Activated CD4-positive, alpha-beta T cell treated with anti-CD3 and anti-CD28 coated beads, Interleukin-2, amount 10 ng/mL, durations not matched to agents 24 days and 14 days (primary cell): ENCODE measurements around the gene ARL4C. TPM values are rescaled to one million over a fixed set of nuclear protein-coding genes. Genes with fewer than 3 reads are reported as not detected.
A peak's percentile ranks its signal among the peaks of the same experiment; 100 is the strongest.

ENCODE experiments used
- DNase-seq: peaks from one replicate; pipeline ENCODE4 v3.0.0; 2022
- H3K27ac Mint-ChIP-seq: one replicate; pipeline ENCODE4 v1.8.0; 2022; ENCODE audit warnings: mild to moderate bottlenecking, mixed read lengths
- H3K27me3 Mint-ChIP-seq: one replicate; pipeline ENCODE4 v1.8.0; 2022; ENCODE audit warnings: mixed read lengths
- H3K36me3 Mint-ChIP-seq: one replicate; pipeline ENCODE4 v1.8.0; 2022; ENCODE audit warnings: low read depth, mild to moderate bottlenecking, mixed read lengths
- H3K4me1 Mint-ChIP-seq: one replicate; pipeline ENCODE4 v1.8.0; 2021; ENCODE audit warnings: mixed read lengths
- H3K4me3 Mint-ChIP-seq: one replicate; pipeline ENCODE4 v1.8.0; 2022; ENCODE audit warnings: mild to moderate bottlenecking, moderate library complexity, mixed read lengths
- H3K9me3 Mint-ChIP-seq: one replicate; pipeline ENCODE4 v1.8.0; 2021; ENCODE audit warnings: mixed read lengths
- intact Hi-C: fragments of 100-400 bp; cut with micrococcal nuclease; formaldehyde crosslinking; loops from one replicate; pipeline ENCODE4 v1.15.1; 2023
- total RNA-seq: library from RNA; stranded (reverse); gene quantifications from 2 replicates; pipeline ENCODE4 v1.2.3, GENCODE V29; 2022

The ARL4C gene
- total RNA-seq, 1 donor from 2014 or later, result 43.2 TPM

DNA sequence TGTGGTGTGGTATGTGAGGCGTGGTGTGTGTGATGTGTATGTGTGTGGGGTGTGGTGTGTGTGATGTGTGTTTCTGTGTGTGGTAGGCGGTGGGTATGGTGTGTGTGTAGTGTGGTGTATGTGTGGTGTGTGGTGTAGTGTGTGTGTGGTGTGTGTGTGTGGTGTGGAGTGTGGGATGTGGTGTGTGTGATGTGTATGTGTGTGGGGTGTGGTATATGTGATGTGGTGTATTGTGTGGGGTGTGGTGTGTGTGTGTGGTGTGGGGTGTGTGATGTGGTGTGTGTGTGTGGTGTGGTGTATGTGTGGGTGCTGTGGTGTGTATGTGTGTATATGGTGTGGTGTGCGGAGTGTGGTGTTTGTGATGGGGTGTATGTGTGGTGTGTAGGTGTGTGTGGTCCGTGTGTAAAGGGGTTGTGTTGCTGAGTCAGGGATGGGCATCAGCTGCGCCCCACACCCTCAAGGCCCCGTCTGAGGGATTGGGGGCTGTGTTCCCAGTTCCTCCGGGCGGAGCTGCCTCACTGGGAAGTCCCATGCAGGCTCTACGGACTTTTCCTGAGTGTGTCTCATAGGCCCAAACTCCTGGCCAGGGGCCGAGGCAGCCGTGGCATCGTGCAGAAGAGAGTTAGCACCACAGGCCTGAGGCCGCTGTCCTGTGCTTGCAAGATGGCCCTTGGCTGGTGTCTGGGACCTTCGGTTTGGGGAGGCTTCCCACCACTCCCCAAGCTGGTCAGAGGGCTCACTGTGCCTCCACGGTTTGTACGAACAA lies 18.2 kb upstream of the ARL4C start:
- H3K9me3 Mint-ChIP-seq, result no peaks in the 10 kb centered on the region
- H3K36me3 Mint-ChIP-seq, result no peaks in the 10 kb centered on the region
- H3K4me3 Mint-ChIP-seq, result no peak overlapping the region
- H3K4me1 Mint-ChIP-seq, result no peaks in the 10 kb centered on the region
- DNase-seq, result no peak
- H3K27me3 Mint-ChIP-seq, result peaks cover 8% of the 10 kb centered on the region
- intact Hi-C loops, result no loop called here
- H3K27ac Mint-ChIP-seq, result no peak overlapping the region

DNA sequence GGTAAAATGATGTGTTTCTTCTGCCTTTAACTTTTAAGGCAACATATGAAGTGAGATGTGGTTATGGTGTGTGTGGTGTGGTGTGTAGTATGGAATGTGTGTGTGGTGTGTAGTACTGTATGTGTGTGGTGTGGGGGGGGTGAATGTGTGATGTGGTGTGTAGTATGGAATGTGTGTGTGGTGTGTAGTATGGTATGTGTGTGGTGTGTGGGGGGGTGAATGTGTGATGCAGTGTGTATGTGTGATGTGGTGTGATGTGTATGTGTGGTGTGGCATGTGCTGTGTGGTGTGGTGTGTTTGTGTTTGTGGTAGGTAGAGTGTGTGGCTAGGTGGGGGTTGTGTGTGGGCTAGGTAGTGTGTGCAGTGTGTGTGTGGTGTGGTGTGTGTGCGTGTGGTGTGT lies 17.2 kb upstream of the ARL4C start:
- Mint-ChIP-seq H3K4me1 (no peaks in the 10 kb centered on the region), H3K36me3 (no peaks in the 10 kb centered on the region)
- intact Hi-C loops, result no loop called here

DNA sequence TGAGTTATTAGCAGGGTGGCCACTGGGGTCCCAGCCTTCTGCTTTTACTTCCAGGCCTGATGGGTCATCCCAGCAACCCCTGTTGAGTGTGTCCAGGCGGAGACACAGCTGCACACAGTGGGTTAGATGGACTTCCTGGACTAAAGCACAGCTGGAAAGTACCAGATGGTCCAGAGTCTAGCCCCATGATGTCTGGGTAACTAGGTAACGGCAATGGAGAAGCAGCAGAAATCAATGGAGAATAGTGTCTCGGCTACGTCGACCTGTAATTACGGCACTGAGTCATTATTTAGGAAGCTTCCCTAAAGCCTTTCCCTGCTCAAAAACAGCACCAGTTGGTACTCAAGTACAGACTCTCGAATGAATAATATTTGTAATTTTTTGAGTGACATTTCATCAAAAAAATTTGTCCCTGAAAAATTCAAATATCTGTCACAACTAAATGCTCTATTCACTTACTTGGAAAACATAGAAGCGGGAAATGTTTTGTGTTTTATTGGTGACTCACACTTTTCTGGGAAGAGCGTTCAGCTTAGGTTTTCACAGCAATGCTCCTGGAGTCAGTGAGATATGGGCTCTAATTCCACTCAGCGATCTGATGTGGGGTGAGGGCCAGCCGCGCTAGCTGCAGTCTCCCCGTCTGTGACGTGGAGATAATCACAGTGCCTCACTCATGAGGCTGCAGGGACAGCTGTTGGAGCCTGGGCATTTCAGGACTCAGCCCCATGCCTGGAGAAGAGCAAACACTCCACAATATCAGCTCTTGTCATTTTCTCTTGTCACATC lies 16.2 kb upstream of the ARL4C start:
- no peak overlapping the region for H3K4me3 Mint-ChIP-seq
- H3K27me3 Mint-ChIP-seq, result peaks cover 23% of the 10 kb centered on the region
- no peaks in the 10 kb centered on the region for H3K9me3 Mint-ChIP-seq
- no peaks in the 10 kb centered on the region for H3K36me3 Mint-ChIP-seq
- no peaks in the 10 kb centered on the region for H3K4me1 Mint-ChIP-seq
- DNase-seq, result no peak
- no peak overlapping the region for H3K27ac Mint-ChIP-seq
- intact Hi-C loops, result no loop called here

More for the DNA sequence above, 17.2 kb upstream of the ARL4C start:
- Mint-ChIP-seq H3K4me3 (no peak overlapping the region), H3K9me3 (no peaks in the 10 kb centered on the region), H3K27me3 (peaks cover 15% of the 10 kb centered on the region), H3K27ac (no peak overlapping the region)
- no peak for DNase-seq

DNA sequence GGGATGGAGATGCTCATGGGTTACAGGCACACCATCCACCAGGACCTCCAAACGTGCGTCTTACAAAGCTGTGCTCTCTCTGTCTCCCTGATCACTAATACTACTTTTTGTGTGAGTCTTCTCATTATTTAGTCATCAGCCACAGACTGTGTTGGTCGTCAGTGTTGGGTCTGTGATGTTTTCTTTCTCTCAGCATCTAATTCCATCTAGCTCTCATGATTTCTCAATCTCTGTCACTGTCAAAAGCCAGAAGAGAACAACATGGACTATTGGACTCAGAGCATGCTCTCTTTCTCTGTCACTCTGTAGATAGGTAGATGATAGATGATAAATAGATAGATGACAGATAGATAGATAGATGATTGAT lies 6.0 kb upstream of the ARL4C start:
- intact Hi-C loops, result no loop called here
- peaks cover 32% of the 10 kb centered on the region for H3K27me3 Mint-ChIP-seq

DNA sequence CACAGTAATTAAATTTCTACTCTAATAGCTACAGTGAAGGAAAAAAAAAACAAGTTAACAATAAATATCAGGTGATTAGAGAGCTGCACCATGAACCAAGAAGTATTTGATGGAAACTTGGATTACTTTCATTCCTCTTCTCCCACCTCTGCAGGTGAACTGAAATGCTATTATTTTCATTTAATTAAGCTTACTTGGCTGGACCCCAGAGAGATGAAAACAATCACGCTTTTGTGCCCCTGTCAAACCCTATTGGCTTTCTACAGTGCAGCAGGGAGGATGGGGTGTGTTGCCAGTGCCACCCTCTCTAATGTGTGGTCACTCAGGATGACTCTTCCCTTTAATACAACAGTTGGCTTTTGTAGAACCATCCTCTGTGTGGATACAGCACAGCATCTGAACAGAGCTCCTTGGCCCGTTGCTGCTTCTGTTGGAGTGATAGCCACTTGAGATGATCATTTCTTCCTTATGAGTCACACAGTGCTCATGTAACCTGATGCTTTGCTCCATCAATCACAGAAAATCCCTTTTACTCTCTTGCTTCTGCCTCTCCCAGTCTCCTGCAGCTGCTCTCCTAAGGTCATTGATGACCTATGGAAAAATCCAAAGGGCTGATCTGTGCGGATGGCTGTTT lies 5.5 kb upstream of the ARL4C start:
- no peaks in the 10 kb centered on the region for H3K36me3 Mint-ChIP-seq
- no peak overlapping the region for H3K27ac Mint-ChIP-seq
- no peak for DNase-seq
- intact Hi-C loops, result no loop called here
- H3K27me3 Mint-ChIP-seq, result peaks cover 30% of the 10 kb centered on the region
- no peak overlapping the region for H3K4me3 Mint-ChIP-seq
- peaks cover 29% of the 10 kb centered on the region for H3K4me1 Mint-ChIP-seq
- no peaks in the 10 kb centered on the region for H3K9me3 Mint-ChIP-seq

More for the DNA sequence above, 6.0 kb upstream of the ARL4C start:
- no peak for DNase-seq
- H3K4me1 Mint-ChIP-seq, result peaks cover 26% of the 10 kb centered on the region
- H3K9me3 Mint-ChIP-seq, result no peaks in the 10 kb centered on the region
- no peaks in the 10 kb centered on the region for H3K36me3 Mint-ChIP-seq
- no peak overlapping the region for H3K4me3 Mint-ChIP-seq
- no peak overlapping the region for H3K27ac Mint-ChIP-seq

DNA sequence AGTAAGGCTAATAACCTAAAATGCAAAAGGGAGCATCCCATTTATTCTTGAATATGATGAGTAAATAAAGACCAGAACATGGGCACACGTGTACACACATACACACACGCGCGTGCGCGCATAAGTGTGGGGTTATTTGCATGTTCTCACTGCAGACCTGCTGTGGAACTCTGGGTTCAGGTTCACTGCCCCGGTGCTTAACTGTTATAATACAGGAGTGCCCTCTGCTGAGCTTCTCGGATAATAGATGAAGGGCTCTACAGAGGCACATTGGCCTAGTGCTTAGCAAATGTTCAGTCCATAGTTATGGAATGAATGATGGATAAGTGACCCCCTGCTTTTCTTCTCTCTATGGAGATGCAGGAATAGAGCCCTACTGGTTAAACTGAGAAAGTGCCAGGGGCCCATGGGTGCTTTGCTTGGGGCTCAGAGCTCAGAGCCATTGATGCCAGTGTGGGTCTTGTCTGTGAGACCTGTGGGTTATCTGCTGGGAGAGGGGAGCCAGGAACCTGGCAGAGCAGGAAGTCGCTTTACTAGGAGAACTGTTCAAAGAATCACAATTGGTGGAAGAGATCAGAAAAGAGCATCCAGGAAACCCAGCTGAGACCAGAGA lies 3.6 kb upstream of the ARL4C start:
- DNase-seq, result peak; percentile 92
- intact Hi-C loops, result loop anchor here (1.0 to 2.0 kb wide), 3 partner anchors 365 to 644 kb away; no protein-coding TSS in a partner anchor
- peaks cover 29% of the 10 kb centered on the region for H3K4me1 Mint-ChIP-seq
- H3K27me3 Mint-ChIP-seq, result peaks cover 23% of the 10 kb centered on the region
- H3K36me3 Mint-ChIP-seq, result peaks cover 7% of the 10 kb centered on the region
- peak overlapping the region; percentile 9 for H3K27ac Mint-ChIP-seq
- no peaks in the 10 kb centered on the region for H3K9me3 Mint-ChIP-seq
- H3K4me3 Mint-ChIP-seq, result no peak overlapping the region

DNA sequence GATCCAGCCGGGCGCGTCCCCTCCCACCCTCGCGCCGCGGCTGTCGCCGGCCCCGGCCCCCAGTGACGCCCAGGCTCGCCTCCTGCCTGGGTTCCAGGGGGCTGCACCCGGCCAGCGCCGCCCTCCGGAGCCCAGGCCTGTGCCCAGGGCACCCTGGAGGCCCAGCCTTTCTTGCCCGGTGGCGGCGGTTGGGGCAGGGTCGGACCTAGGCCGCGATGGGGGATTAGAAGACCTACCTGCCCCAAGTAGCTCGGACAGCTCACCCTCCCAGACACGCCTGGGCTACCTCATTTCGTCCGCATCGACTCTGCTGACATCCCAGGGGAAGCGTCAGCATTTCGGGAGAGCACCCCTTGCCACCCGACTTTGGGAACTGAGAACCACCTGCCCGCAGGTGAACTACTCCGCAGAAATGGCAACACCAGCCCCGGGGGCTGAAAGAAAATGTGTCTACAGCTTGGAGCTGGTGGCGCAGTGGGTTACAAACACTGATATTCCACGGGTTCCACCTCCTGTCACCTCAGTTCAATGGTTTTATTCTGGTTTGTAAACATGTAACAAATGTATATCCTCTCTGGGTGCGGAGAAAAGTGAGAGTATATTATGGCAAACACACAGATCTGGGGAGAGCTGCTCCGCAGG lies 834 bp upstream of the ARL4C start:
- Mint-ChIP-seq H3K4me1 (peaks cover 40% of the 10 kb centered on the region), H3K27me3 (peaks cover 4% of the 10 kb centered on the region), H3K27ac (peak overlapping the region; percentile 84), H3K4me3 (peak overlapping the region; percentile 81), H3K9me3 (no peaks in the 10 kb centered on the region), H3K36me3 (peaks cover 29% of the 10 kb centered on the region)
- DNase-seq, result no peak
- intact Hi-C loops, result no loop called here

DNA sequence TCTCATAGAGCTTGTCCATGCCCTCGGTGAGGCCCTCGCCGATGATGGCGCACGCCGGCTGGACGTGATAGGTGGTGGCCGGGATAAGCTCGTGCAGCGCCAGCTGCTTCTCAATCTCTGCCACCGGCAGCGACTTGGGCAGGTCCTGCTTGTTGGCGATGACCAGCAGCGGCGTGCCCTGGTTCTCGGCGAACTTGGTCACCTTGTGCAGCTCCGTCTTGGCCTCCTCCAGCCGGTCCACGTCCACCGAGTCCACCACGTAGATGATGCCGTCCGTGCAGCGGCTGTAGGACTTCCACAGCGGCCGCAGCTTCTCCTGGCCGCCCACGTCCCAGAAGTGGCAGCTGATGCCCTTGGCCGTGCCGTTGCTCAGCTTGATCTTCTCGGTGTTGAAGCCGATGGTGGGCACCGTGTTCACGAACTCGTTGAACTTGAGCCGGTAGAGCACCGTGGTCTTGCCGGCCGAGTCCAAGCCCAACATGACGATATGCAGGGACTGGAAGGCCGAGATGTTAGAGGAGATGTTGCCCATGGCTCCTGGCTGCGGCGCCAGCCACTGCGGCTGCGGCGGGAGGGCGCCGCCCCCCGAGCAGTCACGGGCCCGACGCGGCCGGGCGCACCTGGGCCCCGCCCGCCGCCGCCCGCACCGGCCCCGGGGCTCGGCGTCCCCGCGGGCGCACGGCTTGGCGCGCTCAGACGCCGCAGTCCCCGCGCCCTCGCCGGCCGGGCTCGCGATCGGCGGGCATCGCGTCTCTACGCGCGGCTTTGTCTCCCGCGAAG lies 636 bp downstream of the ARL4C start:
- peaks cover 52% of the 10 kb centered on the region for H3K4me1 Mint-ChIP-seq
- no peaks in the 10 kb centered on the region for H3K27me3 Mint-ChIP-seq
- H3K36me3 Mint-ChIP-seq, result peaks cover 34% of the 10 kb centered on the region
- DNase-seq, result peak; percentile 90
- peak overlapping the region; percentile 90 for H3K4me3 Mint-ChIP-seq
- no peaks in the 10 kb centered on the region for H3K9me3 Mint-ChIP-seq
- intact Hi-C loops, result no loop called here
- H3K27ac Mint-ChIP-seq, result peak overlapping the region; percentile 94

DNA sequence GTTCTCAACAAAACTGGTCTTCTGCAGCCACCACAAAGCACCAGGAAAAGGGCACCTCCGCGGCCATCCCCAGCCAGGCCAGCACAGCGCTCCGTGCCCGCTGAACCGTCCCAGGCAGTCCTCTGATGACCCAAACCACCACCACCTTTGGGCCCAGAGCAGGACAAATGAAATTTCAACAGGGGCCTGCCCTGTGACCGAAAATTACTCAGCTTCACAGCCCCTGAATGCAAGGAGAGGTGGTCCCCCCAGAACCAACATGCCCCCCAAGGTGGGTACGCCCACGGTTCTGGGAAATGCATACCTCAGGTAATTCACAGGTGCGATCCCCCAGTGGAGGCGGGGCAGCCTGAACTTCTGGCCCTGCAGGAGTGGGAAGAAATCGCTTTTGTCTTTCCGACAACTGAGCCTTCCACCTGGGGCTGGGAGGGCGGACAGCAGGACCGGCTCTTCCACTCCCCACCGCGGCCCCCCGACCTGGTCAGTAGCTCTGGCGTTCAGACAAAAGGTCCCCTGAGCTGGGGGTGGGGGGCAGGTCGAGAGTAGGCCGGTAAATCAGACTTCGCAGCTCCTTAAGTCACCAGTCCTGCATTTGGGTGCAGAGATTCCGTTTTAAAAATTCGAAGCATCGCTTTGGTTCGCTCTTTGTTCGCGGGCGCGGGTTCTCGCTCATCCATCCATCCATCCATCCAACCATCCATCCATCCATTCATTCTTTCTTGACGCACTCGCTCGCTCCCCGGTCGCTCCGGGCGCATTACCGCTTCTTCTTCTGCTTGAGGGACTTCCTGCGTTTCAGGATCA lies 1.4 kb downstream of the ARL4C start:
- Mint-ChIP-seq H3K27ac (peak overlapping the region; percentile 94), H3K36me3 (peaks cover 34% of the 10 kb centered on the region), H3K9me3 (no peaks in the 10 kb centered on the region), H3K27me3 (no peaks in the 10 kb centered on the region), H3K4me3 (peak overlapping the region; percentile 90), H3K4me1 (peaks cover 55% of the 10 kb centered on the region)
- peak; percentile 78 for DNase-seq
- intact Hi-C loops, result no loop called here

DNA sequence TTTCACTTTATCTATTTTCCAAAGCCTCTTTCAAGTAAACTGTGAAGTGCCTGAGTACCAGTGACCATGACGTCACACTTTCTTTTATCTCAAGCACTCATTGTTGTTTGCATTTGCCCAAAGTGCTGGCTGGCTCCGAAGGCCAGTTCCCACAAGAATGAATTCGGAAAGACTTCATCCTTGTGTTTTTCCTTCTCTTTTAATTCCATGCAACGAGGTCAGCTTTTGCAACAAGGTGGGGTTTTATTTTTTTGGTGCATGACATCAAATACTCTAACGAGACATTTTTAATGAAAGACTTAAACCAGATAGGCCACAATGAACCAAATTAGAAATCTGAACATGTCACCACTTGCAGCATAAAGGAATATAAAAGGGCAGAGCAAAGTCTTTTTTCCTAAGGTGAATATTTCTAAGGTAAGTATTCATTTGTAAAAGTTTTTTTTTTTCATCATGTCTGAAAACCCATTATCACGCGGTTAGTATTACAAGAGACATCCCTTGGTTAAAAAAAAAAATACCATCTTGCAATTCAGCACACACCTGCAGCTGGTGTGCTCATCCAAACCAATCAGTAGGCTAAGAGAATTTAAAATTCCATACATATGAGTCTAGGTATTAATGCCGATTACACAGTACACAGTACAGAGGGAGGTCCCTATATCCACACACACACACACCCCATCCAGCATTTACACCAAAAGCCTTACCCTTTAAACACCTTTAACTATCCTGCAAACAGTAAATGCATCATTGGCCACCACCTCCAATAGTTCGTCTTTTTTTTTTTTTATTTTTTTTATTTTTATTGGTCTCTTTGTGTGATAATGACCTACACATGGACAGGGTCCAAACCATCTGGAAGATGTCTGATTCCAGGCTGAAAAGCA lies 2.3 kb downstream of the ARL4C start:
- Mint-ChIP-seq H3K9me3 (no peaks in the 10 kb centered on the region), H3K4me3 (peak overlapping the region; percentile 90), H3K27ac (peak overlapping the region; percentile 94), H3K4me1 (peaks cover 56% of the 10 kb centered on the region), H3K27me3 (no peaks in the 10 kb centered on the region), H3K36me3 (peaks cover 37% of the 10 kb centered on the region)
- peak; percentile 85 for DNase-seq
- intact Hi-C loops, result loop anchor here (1.0 kb wide), 1 partner anchor 202 kb away; no protein-coding TSS in a partner anchor

DNA sequence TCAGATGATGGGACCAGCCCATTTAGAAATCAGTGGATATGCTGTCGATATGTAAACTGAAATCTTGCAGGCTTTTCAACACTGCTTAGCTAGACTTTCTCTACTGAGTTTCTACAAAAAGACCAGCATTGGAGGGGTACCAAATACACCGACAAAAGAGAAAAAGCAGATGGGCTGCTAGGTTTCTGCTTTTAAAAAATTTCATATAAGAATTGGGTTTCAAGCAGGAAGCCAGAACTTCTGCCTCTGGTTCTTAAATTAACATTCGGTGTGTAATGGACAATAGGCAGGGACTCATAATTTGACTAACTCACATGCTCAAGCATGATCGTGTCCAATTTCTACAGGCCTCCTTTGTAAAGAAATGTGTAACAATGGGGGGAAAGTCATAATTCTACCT lies 3.1 kb downstream of the ARL4C start:
- intact Hi-C loops, result loop anchor here (1.0 to 2.0 kb wide), 2 partner anchors 125 to 201 kb away; no protein-coding TSS in a partner anchor
- no peak for DNase-seq
- Mint-ChIP-seq H3K27me3 (no peaks in the 10 kb centered on the region), H3K36me3 (peaks cover 40% of the 10 kb centered on the region), H3K27ac (peak overlapping the region; percentile 94), H3K4me1 (peaks cover 56% of the 10 kb centered on the region), H3K4me3 (peak overlapping the region; percentile 90), H3K9me3 (no peaks in the 10 kb centered on the region)
